GM12873 (cell line): ENCODE data around the gene VAMP7.

Experiments
- CTCF ChIP-seq: IDR thresholded peaks from 2 replicates; pipeline ENCODE4 v1.5.1; 2012; ENCODE audit warnings: low read depth, mild to moderate bottlenecking, moderate library complexity, low read length, control low read depth; ENCODE audit not compliant: insufficient read depth; ENCODE audit errors: missing control alignments

The VAMP7 gene

GRCh38 chrX:155881158-155881993 is at the start of gene VAMP7:
Gene VAMP7 (plus strand): TSS chrX:155881345. CDS start chrX:155889467, 8,122 bp downstream.
- TF ChIP-seq CTCF, result no peak

- no peak for TF ChIP-seq CTCF
Observed at GRCh38 chrX:155841232-155841631, 39.9 kb upstream of the VAMP7 start.

GRCh38 chrX:155857561-155857960 is 23.6 kb upstream of the VAMP7 start:
- peak; percentile 25 for TF ChIP-seq CTCF

GRCh38 chrX:155864655-155865054 is 16.5 kb upstream of the VAMP7 start:
- TF ChIP-seq CTCF, result peak; percentile 20

GRCh38 chrX:155865193-155865592 is 16.0 kb upstream of the VAMP7 start:
- no peak for TF ChIP-seq CTCF

GRCh38 chrX:155867821-155868220 is 13.3 kb upstream of the VAMP7 start:
- no peak for TF ChIP-seq CTCF

- TF ChIP-seq CTCF, result no peak
Observed at GRCh38 chrX:155870958-155871357, 10.2 kb upstream of the VAMP7 start.
